ENCODE results near the gene SSTR3. TPM values are rescaled to one million over a fixed set of nuclear protein-coding genes. Genes with fewer than 3 reads are reported as not detected.
"Not testable (repeated sequence)": the region's sequence is repeated elsewhere in the genome, so short reads cannot be mapped to it uniquely, and the experiment has no call there.

The SSTR3 gene
- total and polyA plus RNA-seq, 9 donors = 1.6 to 9.2 (median 4.9) TPM

DNA sequence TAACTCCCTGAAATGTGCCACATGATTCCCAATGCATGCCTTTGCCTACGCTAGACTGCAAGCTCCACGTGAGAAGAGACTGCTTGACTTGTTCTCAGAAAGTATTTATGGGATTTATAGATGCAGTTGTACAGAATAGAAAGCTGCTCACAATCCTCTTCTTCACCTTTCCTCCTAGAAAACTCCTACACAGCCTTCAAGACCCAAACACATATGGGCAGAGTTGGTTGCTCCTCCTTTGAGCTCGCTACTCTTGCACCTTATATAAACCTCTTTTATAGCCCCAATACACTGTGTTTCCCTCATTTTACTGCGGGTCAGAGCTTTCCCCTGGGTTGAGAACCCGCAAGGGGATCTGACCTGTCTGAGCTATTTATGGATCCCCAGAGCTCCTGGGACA is 40.6 kb downstream of the SSTR3 start:
- H3K27me3 ChIP-seq = no peaks in the 10 kb centered on the region
- DNase-seq = no peak
- WGBS, 3 donors = 85 to 87% (median 86%) methylated on average over 5 of the region's 5 CpGs
- no peaks in the 10 kb centered on the region for H3K36me3 ChIP-seq
- peaks cover 6% of the 10 kb centered on the region for H3K4me1 ChIP-seq (ENCODE audit: insufficient read depth)
- TF ChIP-seq POLR2A (IDR thresholded peaks at IDR 0.05) = no peak
- no peak for TF ChIP-seq CTCF (IDR thresholded peaks at IDR 0.05)
- TF ChIP-seq EP300 (IDR thresholded peaks at IDR 0.05) = no peak
- intact Hi-C loops (cut with DNase I) = no loop called here
- H3K4me3 ChIP-seq = no peak overlapping the region
- no peaks in the 10 kb centered on the region for H3K9me3 ChIP-seq
- no peak overlapping the region for H3K27ac ChIP-seq

DNA sequence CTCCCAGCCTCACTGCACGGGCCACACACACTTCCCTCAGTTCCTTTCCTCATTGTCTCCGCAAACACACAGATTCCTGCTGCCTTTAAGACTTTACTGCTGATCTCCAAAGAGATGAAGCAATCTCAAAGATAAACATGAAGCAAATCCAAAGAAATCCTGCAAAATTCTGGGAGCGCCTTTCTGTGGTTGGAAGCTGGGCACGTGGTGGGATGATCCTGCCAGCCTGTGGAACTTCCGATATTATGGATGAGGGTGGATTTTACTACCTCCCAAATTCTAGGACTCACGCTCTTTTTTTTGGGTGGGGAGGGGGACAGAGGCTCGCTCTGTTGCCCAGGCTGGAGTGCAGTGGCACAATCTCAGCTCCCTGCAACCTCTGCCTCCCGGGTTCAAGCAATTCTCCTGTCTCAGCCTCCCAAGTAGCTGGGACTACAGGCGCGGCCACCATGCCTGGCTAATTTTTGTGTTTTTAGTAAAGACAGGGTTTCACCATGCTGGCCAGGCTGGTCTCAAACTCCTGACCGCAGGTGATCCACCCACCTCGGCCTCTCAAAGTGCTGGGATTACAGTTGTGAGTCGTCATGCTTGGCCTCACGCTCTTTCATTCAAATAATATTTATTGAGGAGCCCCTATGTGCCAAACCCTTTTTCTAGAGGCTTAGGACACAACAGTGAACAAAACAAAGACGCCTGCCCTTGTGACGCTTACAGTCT is 41.4 kb downstream of the SSTR3 start:
- H3K27ac ChIP-seq; intact Hi-C loops (cut with DNase I); H3K36me3 ChIP-seq; H3K27me3 ChIP-seq; H3K9me3 ChIP-seq; H3K4me1 ChIP-seq (ENCODE audit: insufficient read depth); H3K4me3 ChIP-seq: not testable (repeated sequence)
- peak in 1 of 5 donors; percentile 6 for DNase-seq
- WGBS, 3 donors = 89 to 94% (median 92%) methylated on average over 16 of the region's 16 CpGs

DNA sequence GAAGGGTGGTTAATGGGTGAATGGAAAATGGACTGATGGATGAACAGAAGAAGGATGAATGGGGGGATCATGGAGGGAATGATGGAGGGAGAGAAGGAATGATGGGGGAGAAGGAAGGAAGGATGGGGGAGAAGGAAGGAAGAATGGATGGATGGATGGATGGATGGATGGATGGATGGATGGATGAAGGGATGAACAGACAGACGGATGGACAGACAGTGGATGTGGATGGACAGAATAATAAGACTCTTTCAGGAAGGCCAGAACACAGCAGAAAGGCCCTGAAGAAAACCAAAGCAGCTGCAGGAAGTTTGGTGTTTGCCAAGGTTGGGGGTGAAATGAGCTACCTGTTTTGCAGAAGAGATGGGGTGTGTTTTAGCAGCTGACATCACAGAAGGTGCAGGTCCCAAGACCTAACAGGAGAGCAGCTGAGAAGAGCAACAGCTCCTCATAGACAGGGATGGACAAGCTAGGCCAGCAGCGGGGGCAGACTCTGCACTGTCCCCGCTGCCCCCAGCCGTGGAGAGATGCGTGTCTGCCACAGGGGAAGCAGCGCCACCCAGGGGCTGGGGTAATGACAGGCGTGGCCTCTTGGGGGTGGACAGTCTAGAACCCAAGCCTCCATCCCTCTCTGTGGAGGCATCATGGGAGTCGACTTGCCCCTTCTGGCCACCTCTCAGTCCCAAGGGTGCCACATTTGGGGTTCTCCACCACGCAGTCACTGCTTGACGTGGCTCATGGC is 42.2 kb downstream of the SSTR3 start:
- TF ChIP-seq POLR2A (IDR thresholded peaks at IDR 0.05) = no peak
- TF ChIP-seq EP300 (IDR thresholded peaks at IDR 0.05) = no peak
- no peak for TF ChIP-seq CTCF (IDR thresholded peaks at IDR 0.05)
- intact Hi-C loops (cut with DNase I) = loop anchor here in 2 of 4 donors (5.0 to 10.0 kb wide), 2 partner anchors 37 to 85 kb away; no protein-coding TSS in a partner anchor
- H3K27me3 ChIP-seq = no peaks in the 10 kb centered on the region

DNA sequence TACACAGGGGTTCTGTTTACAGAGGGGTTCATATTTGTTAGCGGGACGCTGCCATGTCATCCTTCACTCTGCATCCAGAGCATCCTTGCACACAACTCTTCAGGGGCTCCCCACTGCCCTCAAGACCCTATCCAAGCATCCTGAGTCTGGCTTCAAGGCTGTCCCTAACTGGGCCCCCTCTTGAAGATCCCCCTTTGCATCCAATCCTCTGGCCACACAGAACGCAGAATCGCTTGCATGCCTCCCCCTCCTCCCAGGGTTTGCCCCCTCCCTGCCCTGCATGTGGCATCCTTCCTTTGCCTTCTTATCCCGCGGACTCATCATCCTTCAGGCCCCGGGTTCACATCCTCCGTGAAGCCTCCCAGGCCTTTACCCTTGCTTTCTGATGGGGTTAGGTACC is 42.9 kb downstream of the SSTR3 start:
- Histone ChIP-seq H3K4me3 (no peak overlapping the region), H3K4me1 (ENCODE audit: insufficient read depth) (no peaks in the 10 kb centered on the region), H3K36me3 (no peaks in the 10 kb centered on the region), H3K27ac (no peak overlapping the region), H3K9me3 (no peaks in the 10 kb centered on the region), H3K27me3 (no peaks in the 10 kb centered on the region)
- TF ChIP-seq EP300 (IDR thresholded peaks at IDR 0.05) = no peak
- TF ChIP-seq POLR2A (IDR thresholded peaks at IDR 0.05) = no peak
- no peak for TF ChIP-seq CTCF (IDR thresholded peaks at IDR 0.05)
- peak in 1 of 5 donors; percentile 7 for DNase-seq
- intact Hi-C loops (cut with DNase I) = loop anchor here in 2 of 4 donors (5.0 to 10.0 kb wide), 2 partner anchors 38 to 85 kb away; no protein-coding TSS in a partner anchor
- WGBS, 3 donors = 77 to 88% (median 86%) methylated on average over 8 of the region's 8 CpGs

More for the DNA sequence above, 42.2 kb downstream of the SSTR3 start:
- 92 to 94% (median 94%) methylated on average over 10 of the region's 10 CpGs for WGBS, 3 donors
- Histone ChIP-seq H3K9me3 (no peaks in the 10 kb centered on the region), H3K4me1 (ENCODE audit: insufficient read depth) (no peaks in the 10 kb centered on the region), H3K36me3 (no peaks in the 10 kb centered on the region), H3K27ac (no peak overlapping the region), H3K4me3 (no peak overlapping the region)
- peak in 2 of 5 donors; percentile 8 to 15 for DNase-seq

Measured in ovary (tissue), 9 donors.